Liver (tissue), 3 donors: ENCODE measurements around the gene CRAMP1.

Source experiments
- EGR1 ChIP-seq, 2 donors: IDR thresholded peaks; 2 replicates each; pipeline ENCODE4 v1.6.1; 2016 to 2018; ENCODE audit warnings: antibody characterized with exemption in 2 of 2, low read depth in 2 of 2
- FOXA1 ChIP-seq: IDR thresholded peaks from 2 replicates; pipeline ENCODE4 v1.6.1; 2016; ENCODE audit warnings: antibody characterized with exemption
- SP1 ChIP-seq: IDR thresholded peaks from 2 replicates; pipeline ENCODE4 v1.6.1; 2018; ENCODE audit warnings: antibody characterized with exemption, mild to moderate bottlenecking
- TF ChIP-seq, protein P1 (sequence below): fragments of 150-350 bp; IDR thresholded peaks from 2 replicates; pipeline ENCODE4 v1.5.1; 2017; ENCODE audit warnings: improper control_type of control experiment, low read depth, low read length; ENCODE audit not compliant: missing input control
- donor health status: healthy.
- donor health status: healthy.

DNA sequence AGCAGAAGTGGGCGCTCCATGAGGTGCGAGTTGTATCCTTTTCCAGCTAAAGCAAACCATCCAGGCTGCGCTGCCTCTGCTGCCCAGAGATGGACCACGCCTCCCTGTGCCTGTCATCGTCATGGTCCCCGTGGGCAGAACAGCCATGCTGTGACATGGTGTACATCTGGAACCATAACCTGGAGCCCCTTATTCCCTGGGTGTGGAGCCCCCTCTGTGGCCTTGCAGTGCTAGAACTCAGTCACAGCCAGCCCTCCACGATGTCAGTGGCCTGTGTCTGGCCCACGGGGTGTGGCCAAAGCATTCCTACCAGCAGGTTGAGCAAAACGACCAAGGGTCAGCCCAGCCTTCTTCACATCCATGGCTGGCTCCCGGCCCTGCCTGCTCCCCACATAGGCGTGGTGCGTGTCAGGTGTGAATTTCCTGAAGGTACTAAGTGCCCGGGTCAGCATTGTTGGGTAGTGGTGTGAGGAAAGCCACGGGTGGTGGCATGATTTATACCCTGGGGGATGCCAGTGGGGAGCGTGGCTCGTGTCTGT lies 43.2 kb downstream of the CRAMP1 start:
- TF ChIP-seq, protein P1, sequence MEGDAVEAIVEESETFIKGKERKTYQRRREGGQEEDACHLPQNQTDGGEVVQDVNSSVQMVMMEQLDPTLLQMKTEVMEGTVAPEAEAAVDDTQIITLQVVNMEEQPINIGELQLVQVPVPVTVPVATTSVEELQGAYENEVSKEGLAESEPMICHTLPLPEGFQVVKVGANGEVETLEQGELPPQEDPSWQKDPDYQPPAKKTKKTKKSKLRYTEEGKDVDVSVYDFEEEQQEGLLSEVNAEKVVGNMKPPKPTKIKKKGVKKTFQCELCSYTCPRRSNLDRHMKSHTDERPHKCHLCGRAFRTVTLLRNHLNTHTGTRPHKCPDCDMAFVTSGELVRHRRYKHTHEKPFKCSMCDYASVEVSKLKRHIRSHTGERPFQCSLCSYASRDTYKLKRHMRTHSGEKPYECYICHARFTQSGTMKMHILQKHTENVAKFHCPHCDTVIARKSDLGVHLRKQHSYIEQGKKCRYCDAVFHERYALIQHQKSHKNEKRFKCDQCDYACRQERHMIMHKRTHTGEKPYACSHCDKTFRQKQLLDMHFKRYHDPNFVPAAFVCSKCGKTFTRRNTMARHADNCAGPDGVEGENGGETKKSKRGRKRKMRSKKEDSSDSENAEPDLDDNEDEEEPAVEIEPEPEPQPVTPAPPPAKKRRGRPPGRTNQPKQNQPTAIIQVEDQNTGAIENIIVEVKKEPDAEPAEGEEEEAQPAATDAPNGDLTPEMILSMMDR = no peak
- TF ChIP-seq SP1 (no peak), FOXA1 (no peak), EGR1 (IDR thresholded peaks at IDR 0.05; ENCODE audit: low read depth in 2 of 2) (no peak)
